ENCODE measurements around the gene KCNK4.

KCNK4 gene

DNA sequence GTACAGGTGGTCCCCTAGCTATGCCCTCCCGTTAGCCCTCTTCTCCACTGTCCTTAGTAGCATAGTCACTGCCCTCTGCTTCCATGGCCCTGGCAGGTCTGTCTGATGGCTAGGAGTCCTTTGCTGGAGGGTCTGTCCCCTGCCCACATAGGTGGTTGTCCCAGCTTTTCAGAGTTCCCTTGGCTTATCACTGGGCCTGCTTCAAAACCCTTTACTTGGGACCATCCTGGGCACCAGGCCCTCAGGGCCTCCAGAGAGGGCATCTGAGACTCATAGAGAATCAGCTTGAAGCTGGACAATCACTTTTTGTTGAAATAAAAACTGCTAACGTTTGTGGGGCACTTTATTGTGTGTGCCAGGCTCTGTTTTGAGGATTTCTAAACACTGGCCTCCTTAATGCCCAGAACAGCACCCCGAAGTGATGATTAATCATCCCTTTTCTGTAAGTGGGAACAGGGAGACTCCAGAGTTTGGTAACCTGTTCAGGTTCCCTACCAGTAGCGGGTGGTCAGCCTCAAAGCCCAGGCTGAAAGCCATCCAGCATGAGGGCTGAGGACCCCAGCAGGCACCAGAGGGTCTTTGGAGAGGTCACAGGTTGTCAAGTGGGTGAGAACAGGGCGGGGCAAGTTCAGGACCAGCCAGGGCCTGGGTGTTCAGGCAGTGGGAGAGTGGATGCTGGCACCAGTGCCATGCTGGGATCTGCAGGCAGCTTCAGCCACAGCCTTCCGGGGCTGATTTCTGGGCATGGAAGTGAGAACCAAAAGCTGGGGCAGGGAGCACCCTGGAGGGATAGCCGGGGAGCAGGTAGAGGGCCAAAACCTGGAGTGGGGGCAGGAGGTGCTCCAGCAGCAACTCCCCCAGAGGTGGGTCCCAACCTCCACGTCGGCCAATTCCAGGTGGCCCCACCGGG lies 495 bp upstream of the KCNK4 start:
- no peak for DNase-seq (ENCODE audit: low read depth)

GRCh38 chr11:64291752-64292459 lies 804 bp downstream of the KCNK4 start:
- no peak for DNase-seq (ENCODE audit: low read depth)

DNA sequence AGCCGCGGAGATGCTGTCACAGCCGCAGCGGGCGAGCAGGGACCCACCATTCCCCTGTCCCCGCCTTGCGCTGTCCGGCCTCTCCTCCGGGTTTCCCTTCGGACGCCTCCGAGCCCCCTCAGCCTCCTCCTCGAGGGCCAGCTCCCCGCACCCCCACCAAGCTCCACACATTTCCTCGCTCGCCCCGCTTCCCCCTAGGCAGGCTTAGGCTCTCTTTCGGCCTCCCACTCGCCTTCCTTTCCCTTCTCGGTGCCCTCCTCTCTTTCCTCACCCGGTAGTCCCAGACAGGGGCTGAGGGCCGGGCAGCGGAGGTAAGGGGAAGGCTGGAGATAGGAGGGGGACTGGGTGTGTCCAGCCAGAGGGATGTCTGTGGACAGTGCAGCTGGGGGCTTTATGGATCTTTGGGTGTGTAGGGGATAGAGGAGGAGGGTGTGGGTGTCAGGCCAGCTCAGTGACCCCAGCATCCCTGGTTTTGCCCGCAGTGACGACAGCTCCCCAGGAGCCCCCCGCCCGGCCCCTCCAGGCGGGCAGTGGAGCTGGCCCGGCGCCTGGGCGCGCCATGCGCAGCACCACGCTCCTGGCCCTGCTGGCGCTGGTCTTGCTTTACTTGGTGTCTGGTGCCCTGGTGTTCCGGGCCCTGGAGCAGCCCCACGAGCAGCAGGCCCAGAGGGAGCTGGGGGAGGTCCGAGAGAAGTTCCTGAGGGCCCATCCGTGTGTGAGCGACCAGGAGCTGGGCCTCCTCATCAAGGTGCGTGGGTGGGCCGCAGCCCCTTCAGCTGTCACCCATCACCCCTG lies 1.6 kb downstream of the KCNK4 start:
- no peak for DNase-seq (ENCODE audit: low read depth)

- DNase-seq (ENCODE audit: low read depth) = no peak
Measured at GRCh38 chr11:64294774-64295173, 3.7 kb downstream of the KCNK4 start.

DNA sequence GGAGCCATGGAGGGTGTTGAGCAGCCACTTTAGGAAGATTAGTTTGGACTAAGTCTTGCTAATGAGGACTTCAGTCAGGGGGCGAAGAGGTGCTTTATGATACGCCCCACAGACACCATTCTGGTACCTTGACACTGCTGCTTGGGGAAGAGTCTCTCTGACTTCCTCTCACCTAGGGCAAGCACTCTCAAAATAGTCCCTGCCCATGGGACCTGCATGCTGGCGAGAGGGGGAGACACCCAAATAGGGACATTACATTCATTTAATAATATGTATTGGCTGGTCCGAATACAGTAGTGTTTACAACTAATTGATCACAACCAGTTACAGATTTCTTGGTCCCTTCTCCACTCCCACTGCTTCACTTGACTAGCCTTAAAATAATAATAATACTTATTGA lies 4.7 kb downstream of the KCNK4 start:
- no peak for DNase-seq (ENCODE audit: low read depth)

DNA sequence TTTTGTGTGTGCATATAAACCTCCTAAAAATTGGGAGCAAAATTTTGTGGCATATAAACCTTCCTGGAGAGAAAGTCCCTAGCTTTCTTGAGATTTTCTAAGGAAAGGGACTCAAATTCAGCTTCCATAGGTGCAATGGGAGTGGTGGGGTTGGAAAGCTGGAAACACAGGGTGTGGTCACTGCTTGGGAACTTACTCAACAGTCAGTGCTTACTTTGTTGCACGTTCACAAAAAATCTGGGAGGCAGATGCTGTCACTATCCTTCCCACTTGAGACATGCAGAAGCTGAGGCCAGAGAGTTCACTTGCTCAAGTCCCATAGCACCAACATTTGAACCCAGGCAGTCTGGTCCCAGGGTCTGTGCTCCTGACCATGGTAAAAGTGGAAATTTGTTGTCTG lies 5.1 kb downstream of the KCNK4 start:
- no peak for DNase-seq (ENCODE audit: low read depth)

DNA sequence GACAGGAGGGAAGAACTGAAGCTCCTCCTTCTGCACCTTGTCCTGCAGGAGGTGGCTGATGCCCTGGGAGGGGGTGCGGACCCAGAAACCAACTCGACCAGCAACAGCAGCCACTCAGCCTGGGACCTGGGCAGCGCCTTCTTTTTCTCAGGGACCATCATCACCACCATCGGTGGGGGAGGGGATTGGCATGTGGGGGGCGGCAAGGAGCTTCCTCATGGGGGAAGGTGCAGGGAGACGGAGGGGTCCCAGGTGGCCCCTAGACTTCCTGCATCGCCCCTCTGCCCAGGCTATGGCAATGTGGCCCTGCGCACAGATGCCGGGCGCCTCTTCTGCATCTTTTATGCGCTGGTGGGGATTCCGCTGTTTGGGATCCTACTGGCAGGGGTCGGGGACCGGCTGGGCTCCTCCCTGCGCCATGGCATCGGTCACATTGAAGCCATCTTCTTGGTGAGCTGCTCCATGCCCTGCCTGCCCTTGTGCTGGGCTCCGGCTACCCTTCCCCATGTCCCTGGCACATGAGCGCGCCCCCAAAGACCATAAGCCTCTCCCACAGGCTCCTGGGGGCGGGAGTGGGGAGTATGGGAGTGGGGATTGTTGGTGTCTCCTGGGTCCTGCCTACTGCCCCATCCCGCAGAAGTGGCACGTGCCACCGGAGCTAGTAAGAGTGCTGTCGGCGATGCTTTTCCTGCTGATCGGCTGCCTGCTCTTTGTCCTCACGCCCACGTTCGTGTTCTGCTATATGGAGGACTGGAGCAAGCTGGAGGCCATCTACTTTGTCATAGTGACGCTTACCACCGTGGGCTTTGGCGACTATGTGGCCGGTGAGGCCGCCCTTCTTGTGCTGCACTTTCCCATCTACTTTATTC lies 6.0 kb downstream of the KCNK4 start:
- no peak for DNase-seq (ENCODE audit: low read depth)

- DNase-seq (ENCODE audit: low read depth) = no peak
Measured at GRCh38 chr11:64297699-64298358, 6.7 kb downstream of the KCNK4 start.

- DNase-seq (ENCODE audit: low read depth) = no peak
Measured at GRCh38 chr11:64298966-64299846, 8.1 kb downstream of the KCNK4 start.

DNA sequence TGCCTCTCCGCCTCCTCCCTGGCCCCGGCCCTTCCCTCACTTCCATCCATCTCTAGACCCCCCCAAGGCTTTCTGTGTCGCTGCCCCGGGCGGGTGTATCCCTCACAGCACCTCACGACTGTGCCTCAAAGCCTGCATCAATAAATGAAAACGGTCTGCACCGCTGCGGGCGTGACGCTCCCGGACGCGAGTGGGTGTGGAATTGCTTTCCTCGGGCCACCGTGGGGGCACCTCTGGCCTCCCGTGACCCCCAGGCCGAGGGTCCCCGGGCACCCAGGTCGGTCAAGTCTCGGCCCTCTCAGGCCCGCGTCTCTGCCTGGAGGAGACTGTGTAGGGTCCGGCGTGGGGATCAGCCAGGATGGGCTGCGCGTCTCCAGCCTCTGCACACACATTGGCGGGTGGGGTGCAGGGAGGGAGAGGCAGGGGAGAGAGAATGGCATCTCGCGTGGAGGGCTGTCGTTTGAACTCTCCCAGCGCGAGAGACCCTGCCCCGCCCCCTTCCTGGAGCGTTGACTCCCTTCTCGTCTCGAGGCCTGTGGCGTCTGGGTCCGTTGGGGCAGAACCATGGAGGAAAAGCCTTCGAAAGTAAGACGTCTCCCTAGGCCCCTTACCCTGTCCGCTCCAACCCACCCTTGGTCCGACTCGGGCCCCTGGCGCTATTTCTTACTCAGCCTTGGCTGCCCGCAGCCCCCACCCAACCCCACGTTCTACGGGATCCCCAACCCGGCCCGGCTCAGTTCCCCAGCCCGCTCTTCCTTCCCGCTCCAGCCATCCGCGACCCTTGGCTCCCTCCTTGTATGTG lies 8.9 kb downstream of the KCNK4 start, which contains the start of gene CATSPERZ:
CATSPERZ (plus strand) TSS at position 512 of the 802 bp plus-strand sequence; CDS start at position 565, 53 bp downstream.
- no peak for DNase-seq (ENCODE audit: low read depth)

DNA sequence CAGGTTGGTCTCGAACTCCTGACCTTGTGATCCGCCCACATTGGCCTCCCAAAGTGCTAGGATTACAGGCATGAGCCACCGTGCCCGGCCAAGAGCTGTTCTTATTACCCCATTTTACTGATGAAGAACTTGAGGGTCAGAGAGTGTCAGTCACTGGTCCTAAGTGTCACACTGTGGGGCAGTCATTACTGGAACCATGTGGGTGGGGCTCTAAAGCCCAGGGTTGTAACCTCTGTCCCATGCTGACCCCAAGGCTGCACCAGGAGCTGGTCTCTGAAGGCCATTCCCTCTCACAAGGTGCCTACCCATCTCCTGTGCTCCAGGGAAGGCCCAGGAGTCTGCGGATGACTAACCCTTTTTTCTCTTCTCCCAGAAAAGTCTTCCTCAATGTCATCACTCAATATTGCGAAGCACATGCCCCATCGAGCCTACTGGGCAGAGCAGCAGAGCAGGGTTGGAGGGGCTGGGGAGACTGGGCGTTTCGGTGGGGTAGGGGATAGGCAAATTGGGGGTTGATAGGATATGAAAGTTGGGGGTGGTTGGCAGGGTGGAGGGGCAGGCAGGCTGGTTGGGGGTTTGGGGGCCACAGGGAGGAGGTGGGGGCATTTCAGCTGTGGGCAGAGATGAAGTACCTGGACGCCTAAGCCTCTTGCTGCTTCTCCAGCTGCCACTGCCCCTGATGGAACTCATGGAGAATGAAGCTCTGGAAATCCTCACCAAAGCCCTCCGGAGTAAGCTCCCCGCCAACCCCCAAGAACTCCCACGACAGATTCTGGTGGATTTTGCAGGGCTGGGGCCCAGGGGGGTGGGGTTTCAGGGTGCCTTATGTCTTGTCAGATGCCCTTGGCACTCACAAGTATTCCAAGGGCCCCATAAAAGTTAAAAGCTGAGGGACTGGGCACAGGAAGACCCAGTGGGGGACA lies 12.3 kb downstream of the KCNK4 start:
- no peak for DNase-seq (ENCODE audit: low read depth)

GRCh38 chr11:64304032-64304315 lies 12.9 kb downstream of the KCNK4 start:
- no peak for DNase-seq (ENCODE audit: low read depth)

GRCh38 chr11:64304316-64305072 lies 13.4 kb downstream of the KCNK4 start:
- DNase-seq (ENCODE audit: low read depth) = peak; percentile 76

- DNase-seq (ENCODE audit: low read depth) = peak; percentile 92
Measured at GRCh38 chr11:64305075-64305690, 14.1 kb downstream of the KCNK4 start, which contains the start of gene ESRRA. TSS of gene ESRRA (plus strand) at chr11:64305524. CDS start at chr11:64307180, 1,656 bp downstream.

- DNase-seq (ENCODE audit: low read depth) = no peak
Measured at GRCh38 chr11:64305691-64306562, 14.8 kb downstream of the KCNK4 start.

DNA sequence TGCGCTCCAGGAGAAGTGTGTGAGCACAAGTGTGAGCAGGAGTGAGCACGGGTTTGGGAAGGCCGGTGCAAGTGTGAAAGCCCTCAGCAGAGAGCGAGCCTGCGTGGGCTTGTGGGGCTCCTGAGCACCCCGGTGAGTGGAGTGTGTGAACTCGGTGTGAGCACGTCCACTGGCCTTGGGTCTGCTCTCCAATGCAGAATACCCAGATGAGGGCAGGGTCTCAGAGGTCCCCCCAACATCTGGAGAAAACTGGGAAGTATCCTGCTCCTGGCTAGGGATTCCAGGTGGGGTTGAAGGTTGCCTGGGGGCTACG lies 15.4 kb downstream of the KCNK4 start:
- no peak for DNase-seq (ENCODE audit: low read depth)
